Measurements from ENCODE around the gene BEGAIN.
A peak's percentile ranks its signal among the peaks of the same experiment; 100 is the strongest.

BEGAIN gene, protein sequence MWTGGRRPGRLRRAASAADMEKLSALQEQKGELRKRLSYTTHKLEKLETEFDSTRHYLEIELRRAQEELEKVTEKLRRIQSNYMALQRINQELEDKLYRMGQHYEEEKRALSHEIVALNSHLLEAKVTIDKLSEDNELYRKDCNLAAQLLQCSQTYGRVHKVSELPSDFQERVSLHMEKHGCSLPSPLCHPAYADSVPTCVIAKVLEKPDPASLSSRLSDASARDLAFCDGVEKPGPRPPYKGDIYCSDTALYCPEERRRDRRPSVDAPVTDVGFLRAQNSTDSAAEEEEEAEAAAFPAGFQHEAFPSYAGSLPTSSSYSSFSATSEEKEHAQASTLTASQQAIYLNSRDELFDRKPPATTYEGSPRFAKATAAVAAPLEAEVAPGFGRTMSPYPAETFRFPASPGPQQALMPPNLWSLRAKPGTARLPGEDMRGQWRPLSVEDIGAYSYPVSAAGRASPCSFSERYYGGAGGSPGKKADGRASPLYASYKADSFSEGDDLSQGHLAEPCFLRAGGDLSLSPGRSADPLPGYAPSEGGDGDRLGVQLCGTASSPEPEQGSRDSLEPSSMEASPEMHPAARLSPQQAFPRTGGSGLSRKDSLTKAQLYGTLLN

DNA sequence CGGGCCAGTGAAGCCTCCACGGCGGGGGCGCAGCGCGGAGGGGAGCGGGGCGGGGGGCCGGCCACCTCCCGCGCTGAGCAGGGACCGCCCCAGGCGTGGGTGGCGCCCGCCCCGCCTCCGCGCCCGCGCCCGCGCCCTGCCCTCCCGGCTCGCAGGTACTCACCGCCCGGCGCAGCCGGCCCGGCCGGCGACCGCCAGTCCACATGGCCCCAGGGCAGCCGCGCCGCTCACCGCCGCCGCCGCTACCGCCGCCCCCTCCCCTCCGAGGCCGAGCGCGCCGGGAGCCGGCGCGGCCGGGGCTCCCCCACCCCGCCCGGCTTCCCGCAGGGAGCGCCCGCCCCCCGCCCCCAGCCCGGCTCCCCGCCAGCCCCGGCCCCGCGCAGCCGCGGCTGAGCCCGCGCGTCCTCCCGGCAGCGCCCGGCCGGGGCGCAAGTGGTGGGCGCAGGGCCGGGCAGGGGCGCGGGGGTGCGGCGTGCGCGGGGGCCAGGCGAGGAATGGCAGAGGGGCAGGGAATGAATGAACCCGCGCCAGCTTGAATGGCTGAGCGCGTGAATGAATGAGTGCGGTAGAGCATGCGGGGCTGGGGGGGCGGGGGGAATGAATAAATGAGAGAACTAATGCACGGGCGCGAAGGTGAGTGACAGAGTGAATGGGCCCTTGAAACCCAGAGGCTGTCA lies at the start of gene BEGAIN:
BEGAIN (minus strand) TSS at position 332 of the 677 bp plus-strand sequence; CDS start at position 205, 127 bp downstream.
- H3K27ac ChIP-seq: no peak within 1 kb of the TSS
- no peaks in the 10 kb centered on the region for H3K36me3 ChIP-seq
- H3K4me3 ChIP-seq (ENCODE audit: low read depth in 1 of 2, low read length in 1 of 2): peak within 1 kb of the TSS; percentile 15 to 41
- TF ChIP-seq, protein P1, sequence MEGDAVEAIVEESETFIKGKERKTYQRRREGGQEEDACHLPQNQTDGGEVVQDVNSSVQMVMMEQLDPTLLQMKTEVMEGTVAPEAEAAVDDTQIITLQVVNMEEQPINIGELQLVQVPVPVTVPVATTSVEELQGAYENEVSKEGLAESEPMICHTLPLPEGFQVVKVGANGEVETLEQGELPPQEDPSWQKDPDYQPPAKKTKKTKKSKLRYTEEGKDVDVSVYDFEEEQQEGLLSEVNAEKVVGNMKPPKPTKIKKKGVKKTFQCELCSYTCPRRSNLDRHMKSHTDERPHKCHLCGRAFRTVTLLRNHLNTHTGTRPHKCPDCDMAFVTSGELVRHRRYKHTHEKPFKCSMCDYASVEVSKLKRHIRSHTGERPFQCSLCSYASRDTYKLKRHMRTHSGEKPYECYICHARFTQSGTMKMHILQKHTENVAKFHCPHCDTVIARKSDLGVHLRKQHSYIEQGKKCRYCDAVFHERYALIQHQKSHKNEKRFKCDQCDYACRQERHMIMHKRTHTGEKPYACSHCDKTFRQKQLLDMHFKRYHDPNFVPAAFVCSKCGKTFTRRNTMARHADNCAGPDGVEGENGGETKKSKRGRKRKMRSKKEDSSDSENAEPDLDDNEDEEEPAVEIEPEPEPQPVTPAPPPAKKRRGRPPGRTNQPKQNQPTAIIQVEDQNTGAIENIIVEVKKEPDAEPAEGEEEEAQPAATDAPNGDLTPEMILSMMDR (IDR thresholded peaks at IDR 0.05): no peak
- H3K4me1 ChIP-seq (ENCODE audit: control insufficient read depth in 1 of 2, insufficient read depth in 1 of 2, low read depth in 1 of 2, low read length in 1 of 2): peaks cover 6 to 7% of the 10 kb centered on the region in 2 experiments
- peaks cover 89% of the 10 kb centered on the region for H3K27me3 ChIP-seq
- H3K9me3 ChIP-seq: no peaks in the 10 kb centered on the region

DNA sequence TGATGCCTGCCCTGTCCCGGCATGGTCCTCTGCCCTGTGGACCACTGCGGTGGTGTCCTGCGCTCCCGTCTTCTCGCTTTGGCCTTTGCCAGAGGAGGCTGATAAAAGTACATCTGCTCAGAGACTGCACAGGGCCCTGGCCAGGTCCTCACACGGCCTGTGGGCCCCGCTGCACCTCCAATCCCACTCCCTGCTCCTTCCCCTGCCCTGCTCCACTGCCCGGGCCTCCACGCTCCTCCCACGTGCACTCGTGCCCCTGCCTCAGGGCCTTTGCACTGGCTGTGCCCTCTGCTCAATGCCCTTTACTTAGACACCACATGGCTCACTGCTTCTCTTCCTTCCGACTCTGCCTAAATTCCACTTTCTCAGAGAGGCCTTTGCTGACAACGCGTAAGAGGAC lies 49.3 kb upstream of the BEGAIN start:
- Histone ChIP-seq H3K9me3 (no peaks in the 10 kb centered on the region), H3K36me3 (no peaks in the 10 kb centered on the region), H3K27me3 (peaks cover 44% of the 10 kb centered on the region), H3K4me1 (ENCODE audit: control insufficient read depth in 1 of 2, insufficient read depth in 1 of 2, low read depth in 1 of 2, low read length in 1 of 2) (no peaks in the 10 kb centered on the region), H3K27ac (no peak overlapping the region), H3K4me3 (ENCODE audit: low read depth in 1 of 2, low read length in 1 of 2) (no peak overlapping the region)
- TF ChIP-seq, protein P1 (IDR thresholded peaks at IDR 0.05): no peak

DNA sequence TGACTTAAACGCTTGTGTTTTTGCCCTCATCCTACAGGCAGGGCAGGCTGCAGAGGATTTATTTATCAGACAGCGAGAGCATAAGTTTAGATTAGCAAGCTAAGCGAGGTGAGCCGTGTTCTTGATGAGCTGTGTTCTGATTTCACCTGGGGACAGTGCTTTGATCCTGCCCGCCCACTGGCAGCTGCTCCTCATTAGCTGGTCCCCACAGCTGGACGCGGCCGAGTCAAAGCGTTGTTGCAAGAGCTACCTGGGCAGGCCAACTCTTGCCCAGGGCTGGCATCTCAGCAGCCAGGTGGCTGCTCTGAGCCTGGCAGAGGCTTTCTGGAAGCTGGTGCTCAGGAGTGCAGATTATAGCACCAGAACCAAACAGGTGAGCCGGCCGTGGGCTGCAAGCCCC lies 46.8 kb upstream of the BEGAIN start:
- TF ChIP-seq, protein P1 (IDR thresholded peaks at IDR 0.05): no peak
- peaks cover 23% of the 10 kb centered on the region for H3K27me3 ChIP-seq
- H3K4me1 ChIP-seq (ENCODE audit: control insufficient read depth in 1 of 2, insufficient read depth in 1 of 2, low read depth in 1 of 2, low read length in 1 of 2): no peaks in the 10 kb centered on the region
- no peak overlapping the region for H3K27ac ChIP-seq
- H3K36me3 ChIP-seq: no peaks in the 10 kb centered on the region
- H3K9me3 ChIP-seq: no peaks in the 10 kb centered on the region
- no peak overlapping the region for H3K4me3 ChIP-seq (ENCODE audit: low read depth in 1 of 2, low read length in 1 of 2)

DNA sequence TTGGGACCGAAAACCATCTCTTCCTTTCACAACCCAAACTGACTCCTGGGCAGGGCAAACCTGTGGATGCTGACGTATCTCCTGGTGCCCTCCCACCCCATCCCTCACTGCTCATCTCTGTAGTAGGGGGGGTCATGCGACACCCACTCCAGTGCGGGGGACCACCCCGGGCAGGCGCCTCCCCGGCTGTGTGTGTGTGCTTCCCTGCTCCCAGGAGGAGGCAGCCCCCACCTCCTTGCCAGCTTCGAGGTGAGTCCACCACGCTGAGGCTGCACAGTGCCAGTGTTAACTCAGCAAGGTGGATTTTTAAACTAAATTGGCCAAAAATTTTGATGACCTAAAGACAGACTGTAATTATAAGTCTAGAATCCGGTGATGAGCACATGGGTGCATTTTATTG lies 46.2 kb upstream of the BEGAIN start:
- Histone ChIP-seq H3K27me3 (peaks cover 22% of the 10 kb centered on the region), H3K9me3 (no peaks in the 10 kb centered on the region)
- TF ChIP-seq, protein P1 (IDR thresholded peaks at IDR 0.05): no peak

DNA sequence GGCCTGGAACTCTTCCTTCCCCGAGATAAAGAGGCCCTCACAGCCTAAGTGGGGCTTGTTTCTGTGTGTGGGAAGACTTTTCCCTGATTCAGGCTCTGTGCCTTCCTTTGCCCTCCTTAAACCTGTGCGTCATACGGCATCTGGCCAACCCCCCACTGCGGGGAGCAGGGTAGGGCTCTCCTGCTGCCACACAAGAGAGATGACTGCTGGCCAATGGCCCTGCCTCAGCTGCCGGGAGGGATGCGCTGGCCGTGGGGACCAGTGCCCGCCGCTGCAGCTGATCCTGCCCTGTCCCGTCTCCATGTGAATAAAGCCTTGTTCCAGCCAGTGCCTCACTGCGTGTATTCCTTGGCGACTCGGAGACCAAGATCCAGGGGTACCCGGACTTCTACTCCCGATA lies 42.5 kb upstream of the BEGAIN start:
- H3K27ac ChIP-seq: no peak overlapping the region
- H3K9me3 ChIP-seq: no peaks in the 10 kb centered on the region
- no peaks in the 10 kb centered on the region for H3K4me1 ChIP-seq (ENCODE audit: control insufficient read depth in 1 of 2, insufficient read depth in 1 of 2, low read depth in 1 of 2, low read length in 1 of 2)
- TF ChIP-seq, protein P1 (IDR thresholded peaks at IDR 0.05): no peak
- H3K4me3 ChIP-seq (ENCODE audit: low read depth in 1 of 2, low read length in 1 of 2): no peak overlapping the region
- no peaks in the 10 kb centered on the region for H3K36me3 ChIP-seq
- peaks cover 32% of the 10 kb centered on the region for H3K27me3 ChIP-seq

More for the DNA sequence above, 46.2 kb upstream of the BEGAIN start:
- Histone ChIP-seq H3K36me3 (no peaks in the 10 kb centered on the region), H3K4me3 (ENCODE audit: low read depth in 1 of 2, low read length in 1 of 2) (no peak overlapping the region), H3K4me1 (ENCODE audit: control insufficient read depth in 1 of 2, insufficient read depth in 1 of 2, low read depth in 1 of 2, low read length in 1 of 2) (no peaks in the 10 kb centered on the region), H3K27ac (no peak overlapping the region)

All from neutrophil (primary cell).